ENCODE data around the gene CALML3. TPM values are rescaled to one million over a fixed set of nuclear protein-coding genes. Genes with fewer than 3 reads are reported as not detected.

CALML3 gene
- total RNA-seq, 1 donor from 2014 or later, result not detected

DNA sequence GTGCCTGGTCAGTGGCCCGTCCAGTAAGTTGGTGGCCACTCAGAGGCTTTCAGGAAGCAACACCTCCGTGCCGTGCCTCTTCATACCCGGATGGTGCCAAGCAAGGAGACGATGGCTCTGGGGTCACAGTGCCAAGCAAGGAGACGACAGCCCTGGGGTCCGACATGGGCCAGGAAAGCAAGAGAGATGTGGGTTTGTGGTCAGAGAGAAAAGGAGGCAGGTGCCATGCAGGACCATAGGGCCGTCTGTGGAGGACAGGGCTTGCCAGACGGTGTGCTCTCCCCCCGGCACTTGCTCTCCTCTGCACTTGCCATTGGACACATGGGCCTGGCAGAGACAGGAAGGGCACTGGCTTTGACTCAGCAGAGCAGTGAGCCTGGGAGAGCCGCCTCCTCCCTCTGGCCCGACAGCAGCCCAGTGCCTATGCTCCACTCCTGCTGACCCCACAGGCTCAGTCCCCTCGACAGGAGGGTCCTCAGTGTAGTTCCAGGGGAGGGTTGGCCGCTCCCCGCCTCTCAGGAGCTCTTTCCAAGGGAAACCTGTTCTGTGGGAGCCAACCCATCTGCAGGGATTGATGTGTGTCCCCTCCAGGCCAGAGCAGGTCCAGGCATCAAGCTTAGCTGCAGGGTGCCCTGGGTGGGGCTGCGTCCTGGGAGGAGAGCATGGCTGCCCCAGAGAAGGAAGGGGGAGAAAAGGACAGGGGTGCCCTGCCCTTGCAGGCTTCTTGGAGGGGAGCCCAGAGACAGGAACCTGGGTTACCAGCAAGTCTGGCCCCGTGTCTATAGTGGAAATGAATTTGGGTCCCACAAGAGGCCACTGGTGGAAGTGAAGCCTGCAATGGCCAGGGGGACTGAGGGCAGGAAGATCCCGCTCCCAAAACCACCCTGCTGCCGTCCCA is 17.8 kb upstream of the CALML3 start:
- DNase-seq (ENCODE audit: low spot score), result no peak

DNA sequence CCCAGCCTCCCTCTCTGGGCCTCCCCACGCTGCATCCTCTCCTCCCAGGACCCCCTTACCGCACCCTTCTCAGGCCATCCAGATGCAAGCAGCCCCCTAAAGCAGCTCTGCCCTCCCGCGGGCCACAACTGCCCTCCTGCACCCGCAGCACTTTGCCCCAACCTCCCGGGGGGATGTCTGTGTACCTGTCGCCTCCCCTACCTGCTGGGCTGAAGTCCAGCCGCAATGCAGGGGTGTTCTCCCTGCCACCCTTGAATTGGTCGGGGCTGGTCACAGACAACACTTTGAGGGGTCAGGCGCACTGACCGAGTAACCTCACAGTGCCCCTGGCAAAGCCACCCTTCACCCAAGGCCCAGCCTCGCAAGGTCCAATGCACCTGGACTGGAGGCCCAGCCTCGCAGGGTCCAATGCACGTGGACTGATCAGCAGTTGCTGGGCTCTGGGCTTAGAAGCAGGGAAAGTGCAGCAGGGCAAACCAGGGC is 17.1 kb upstream of the CALML3 start:
- DNase-seq (ENCODE audit: low spot score), result no peak

- DNase-seq (ENCODE audit: low spot score), result no peak
Measured at GRCh38 chr10:5508161-5508604, 16.6 kb upstream of the CALML3 start.

DNA sequence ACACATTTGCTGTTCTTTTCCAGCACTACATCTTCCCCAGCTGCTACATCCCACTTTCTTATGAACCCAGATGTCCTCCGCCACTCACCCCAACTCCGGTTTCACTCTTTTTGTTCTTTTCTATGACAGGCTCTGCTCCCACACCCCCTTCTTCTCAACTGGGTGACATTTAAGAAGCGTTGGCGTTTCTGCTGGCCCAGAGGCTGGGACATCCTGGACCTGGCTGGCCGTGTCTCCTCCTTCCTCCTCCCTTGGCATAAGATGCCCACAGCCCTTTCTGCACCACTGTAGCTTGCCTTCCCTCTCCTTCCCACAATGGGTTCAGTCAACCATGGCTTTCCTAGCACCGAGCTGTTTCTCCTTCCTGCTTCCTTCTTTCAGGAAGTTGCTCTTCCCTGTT is 16.0 kb upstream of the CALML3 start:
- DNase-seq (ENCODE audit: low spot score), result no peak

DNA sequence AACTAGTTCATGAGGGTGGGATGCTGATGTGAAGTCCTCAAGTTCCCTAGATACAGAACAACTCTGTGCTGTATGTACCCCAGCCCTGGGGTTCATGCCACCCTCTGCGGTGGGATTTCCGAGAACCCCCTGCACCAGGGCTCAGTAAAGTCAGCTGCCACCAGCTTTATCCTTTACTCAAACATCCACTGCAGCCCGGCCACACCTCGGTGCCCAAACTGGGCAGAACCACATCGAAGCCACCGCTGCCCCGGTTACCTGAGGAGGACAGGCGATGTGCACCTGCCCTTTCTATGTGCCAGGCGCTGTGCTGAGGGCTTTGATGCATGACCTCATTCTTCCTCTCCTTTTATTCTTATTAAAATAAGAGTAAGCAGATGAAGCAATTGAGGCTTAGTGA is 15.5 kb upstream of the CALML3 start:
- no peak for DNase-seq (ENCODE audit: low spot score)

GRCh38 chr10:5509691-5510090 is 15.1 kb upstream of the CALML3 start:
- no peak for DNase-seq (ENCODE audit: low spot score)

DNA sequence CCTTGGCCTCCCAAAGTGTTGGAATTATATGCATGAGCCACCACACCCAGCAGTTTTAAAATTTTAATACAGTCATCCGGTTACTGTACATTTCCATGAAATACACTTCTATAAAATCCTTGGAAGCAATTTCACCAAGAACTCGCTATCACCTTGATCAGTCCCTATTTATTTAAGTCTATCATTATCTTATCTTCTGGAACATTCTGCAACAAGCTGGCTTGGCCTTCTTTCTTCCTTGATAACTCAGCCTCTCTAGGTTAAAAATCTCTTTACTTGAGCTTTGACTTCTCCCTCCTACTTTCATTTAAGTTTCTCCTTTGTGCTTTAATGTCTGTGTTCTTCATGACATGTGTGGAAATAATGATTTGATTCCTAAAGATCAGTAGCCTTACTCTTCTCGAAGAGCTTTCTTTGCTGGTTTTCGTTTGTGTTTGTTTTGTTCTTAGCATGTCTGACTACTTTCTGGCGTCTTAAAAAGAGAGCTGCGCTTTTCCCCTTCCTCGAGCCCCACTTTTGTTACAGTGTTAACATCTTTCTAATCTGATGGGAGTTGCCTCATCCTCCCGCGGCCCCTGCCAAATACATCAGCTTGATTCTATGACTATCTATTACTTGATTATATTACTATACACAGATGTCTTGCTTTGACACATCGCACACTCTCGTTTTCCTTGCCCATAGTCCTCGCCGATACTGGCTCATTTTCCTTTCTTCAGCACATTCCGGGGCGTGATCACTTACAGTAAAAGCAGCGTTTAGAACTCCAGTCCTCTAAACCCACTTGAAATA is 14.3 kb upstream of the CALML3 start:
- DNase-seq (ENCODE audit: low spot score), result no peak

DNA sequence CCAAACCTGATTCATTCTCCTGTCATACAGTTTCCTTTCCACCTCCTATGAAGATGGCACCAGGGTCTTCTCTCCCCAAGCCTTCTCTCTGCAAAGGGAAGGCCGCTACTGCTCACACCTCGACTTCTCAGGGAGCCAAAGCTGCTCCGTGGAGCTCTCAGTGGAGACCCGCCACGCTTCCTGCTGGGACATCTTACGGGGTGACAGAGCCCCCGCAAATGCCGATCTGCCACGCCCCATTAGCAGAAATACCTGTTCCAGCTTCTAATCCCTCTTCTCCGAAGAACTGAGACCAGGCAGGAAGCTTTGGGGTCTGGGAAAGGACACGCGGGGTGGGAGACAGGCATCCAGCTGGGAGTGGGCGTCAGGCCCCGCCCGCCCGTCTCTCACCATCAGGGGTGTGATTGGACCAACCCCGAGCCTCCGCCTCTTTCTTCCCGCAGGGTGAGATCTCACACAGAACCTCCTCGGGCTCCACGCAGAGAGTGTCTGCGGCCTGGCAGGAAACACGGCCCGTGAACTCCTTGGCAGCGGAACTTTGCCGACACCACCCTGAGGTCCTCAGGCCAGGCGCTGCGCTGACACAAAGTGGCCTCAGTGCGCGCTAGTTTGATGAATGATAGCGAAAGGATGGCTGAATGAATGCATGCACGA is 13.4 kb upstream of the CALML3 start:
- no peak for DNase-seq (ENCODE audit: low spot score)

DNA sequence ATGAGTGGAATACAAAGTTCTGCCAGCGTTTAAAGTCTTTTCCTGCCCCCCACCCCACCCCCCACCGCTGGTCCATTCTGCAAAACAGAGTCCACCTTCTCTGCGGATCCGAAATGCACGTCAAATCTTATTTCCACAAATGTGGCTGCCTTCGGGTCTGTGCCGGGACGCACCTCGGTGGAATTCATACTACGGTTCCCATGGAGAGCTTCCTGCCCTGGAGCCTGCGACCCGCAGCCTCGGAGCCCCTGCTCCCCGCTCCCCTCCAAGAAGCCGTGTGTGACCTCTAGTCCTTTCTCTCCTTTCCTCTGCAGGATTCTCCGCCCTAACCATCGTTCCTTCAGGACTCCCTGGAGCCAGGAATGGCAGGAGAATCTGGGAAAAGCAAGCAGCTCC is 12.9 kb upstream of the CALML3 start:
- no peak for DNase-seq (ENCODE audit: low spot score)

- DNase-seq (ENCODE audit: low spot score), result no peak
Measured at GRCh38 chr10:5512331-5512730, 12.4 kb upstream of the CALML3 start.

GRCh38 chr10:5512881-5513612 is 11.7 kb upstream of the CALML3 start:
- DNase-seq (ENCODE audit: low spot score), result no peak

GRCh38 chr10:5514226-5514850 is 10.4 kb upstream of the CALML3 start:
- no peak for DNase-seq (ENCODE audit: low spot score)

- no peak for DNase-seq (ENCODE audit: low spot score)
Measured at GRCh38 chr10:5515948-5516761, 8.6 kb upstream of the CALML3 start.

GRCh38 chr10:5517546-5517945 is 7.2 kb upstream of the CALML3 start:
- no peak for DNase-seq (ENCODE audit: low spot score)

DNA sequence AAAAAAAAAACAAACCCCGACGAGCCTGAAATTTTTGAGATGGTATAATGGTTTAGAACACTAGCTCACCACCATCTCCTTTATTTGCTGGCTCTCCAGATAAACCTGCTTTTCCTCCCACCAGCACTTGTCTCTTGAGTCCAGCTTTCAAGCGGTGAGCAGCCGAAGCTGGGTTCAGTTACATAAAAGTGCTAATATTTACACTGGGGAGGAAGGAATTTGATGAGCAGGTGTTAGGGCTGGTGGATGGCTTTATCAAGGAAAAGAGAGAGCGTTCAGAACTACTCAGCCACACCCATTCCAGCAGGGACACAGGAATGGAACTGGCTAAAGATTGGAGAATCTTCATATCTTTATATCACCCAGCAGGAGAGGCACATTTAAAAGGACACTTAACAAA is 6.6 kb upstream of the CALML3 start:
- DNase-seq (ENCODE audit: low spot score), result no peak

DNA sequence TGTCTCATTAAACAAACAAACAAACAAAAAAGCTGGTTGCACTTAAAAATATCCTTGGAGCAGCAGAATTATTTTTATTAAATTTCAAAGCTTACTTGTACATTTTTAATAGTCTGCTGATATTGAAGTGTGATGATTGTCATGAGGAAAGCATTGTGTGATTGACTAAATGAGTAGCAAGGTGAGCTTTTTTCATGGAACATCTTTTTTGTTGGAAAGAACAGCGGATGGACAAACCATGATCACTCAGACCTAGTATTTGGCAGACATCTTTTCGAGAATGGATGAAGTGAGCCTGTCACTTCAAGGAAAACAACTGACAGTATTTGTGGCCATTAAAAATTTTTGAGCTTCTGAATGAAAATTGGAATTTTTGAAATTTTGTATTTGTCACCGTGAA is 5.7 kb upstream of the CALML3 start:
- no peak for DNase-seq (ENCODE audit: low spot score)

DNA sequence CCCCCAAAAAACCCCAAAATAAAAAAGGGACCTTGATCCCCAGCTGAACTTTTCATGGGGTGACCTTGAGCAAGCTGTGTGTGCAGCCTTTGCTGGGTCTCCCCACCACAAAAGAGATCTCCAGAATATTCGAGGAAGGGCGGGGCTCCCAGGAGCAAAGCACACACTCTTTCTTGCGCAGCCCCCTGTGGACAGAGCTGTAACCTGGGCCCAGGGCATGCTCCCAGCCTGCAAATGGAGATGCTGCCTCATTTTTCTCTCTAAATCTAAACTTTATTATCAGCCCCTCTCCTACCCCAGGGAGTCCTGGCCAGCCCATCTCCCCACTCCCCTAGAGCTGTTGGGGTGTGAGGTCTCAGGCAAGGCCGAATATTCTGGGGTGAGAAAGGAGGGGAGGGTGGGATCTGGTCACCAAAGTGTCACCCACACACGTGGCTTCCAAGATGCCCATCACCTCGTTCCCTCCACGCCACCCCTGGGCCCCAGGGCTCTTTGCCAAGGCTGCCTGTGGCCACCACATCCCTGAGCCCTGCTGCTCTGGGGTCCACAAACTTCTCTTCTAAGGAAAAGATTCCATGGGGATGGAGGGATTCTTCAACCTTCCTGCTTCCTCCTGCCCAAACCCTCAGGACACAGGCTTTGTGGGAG is 1.7 kb upstream of the CALML3 start:
- no peak for DNase-seq (ENCODE audit: low spot score)

- no peak for DNase-seq (ENCODE audit: low spot score)
Measured at GRCh38 chr10:5523796-5524574, 776 bp upstream of the CALML3 start.
